RWPE1 (cell line): ENCODE results near the gene UTP3.

ENCODE experiments used
- CTCF ChIA-PET: fragments of 350-600 bp; sonication (Branson Sonifier 250); formaldehyde crosslinking; extraction: SDS; loops from one replicate; lab custom pipeline; 2021; lab: Yijun Ruan, JAX
- POLR2A ChIA-PET: fragments of 400-600 bp; formaldehyde crosslinking; extraction: SDS; loops from one replicate; lab custom pipeline; 2020; ENCODE audit warnings: antibody characterized with exemption; ENCODE audit not compliant: low non-redundant PET; lab: Yijun Ruan, JAX
- DNase-seq: peaks from one replicate; pipeline ENCODE4 v3.0.0; 2012; ENCODE audit warnings: low spot score
- H3K27ac ChIP-seq: fragments of 450-650 bp; 2 replicates; pipeline ENCODE4 v1.5.1; 2017
- TF ChIP-seq, protein P1 (sequence below): fragments of 450-650 bp; conservative IDR thresholded peaks from 2 replicates; pipeline ENCODE4 v1.5.1; 2017; ENCODE audit warnings: low read depth, mild to moderate bottlenecking

UTP3 gene

GRCh38 chr4:70706044-70706461 is 17.7 kb downstream of the UTP3 start:
- ChIA-PET POLR2A (interaction anchor here (0.6 to 1.2 kb wide), 2 partner anchors 15 to 17 kb away, joined by 3 read pairs; no protein-coding TSS in a partner anchor), CTCF (interaction anchor here (0.6 kb wide), 1 partner anchor 305 kb away, joined by 3 read pairs; no protein-coding TSS in a partner anchor)
- DNase-seq = peak; percentile 8
- H3K27ac ChIP-seq = peak overlapping the region; percentile 97
- TF ChIP-seq, protein P1, sequence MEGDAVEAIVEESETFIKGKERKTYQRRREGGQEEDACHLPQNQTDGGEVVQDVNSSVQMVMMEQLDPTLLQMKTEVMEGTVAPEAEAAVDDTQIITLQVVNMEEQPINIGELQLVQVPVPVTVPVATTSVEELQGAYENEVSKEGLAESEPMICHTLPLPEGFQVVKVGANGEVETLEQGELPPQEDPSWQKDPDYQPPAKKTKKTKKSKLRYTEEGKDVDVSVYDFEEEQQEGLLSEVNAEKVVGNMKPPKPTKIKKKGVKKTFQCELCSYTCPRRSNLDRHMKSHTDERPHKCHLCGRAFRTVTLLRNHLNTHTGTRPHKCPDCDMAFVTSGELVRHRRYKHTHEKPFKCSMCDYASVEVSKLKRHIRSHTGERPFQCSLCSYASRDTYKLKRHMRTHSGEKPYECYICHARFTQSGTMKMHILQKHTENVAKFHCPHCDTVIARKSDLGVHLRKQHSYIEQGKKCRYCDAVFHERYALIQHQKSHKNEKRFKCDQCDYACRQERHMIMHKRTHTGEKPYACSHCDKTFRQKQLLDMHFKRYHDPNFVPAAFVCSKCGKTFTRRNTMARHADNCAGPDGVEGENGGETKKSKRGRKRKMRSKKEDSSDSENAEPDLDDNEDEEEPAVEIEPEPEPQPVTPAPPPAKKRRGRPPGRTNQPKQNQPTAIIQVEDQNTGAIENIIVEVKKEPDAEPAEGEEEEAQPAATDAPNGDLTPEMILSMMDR = no peak

DNA sequence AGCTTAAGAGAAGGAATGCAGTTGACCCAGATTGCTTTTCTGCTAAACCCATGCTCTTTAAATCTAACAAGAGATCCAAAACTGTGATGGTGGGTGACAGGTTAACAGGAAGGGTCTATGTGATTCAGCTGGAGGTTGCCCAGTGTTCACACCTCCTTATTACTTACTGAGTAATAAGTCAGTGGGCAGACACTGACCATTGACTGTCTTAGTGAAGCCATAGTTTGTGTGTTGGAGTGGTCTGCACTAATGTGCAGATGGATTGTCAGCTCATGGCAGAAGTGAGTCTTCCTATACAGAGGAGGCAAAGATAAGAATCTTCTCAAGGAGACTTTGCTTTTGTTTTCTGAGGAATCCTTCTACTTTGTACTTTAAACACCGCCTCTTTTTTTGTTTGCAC is 18.2 kb downstream of the UTP3 start:
- CTCF ChIA-PET = interaction anchor here (0.6 kb wide), 1 partner anchor 305 kb away, joined by 3 read pairs; no protein-coding TSS in a partner anchor
- POLR2A ChIA-PET = interaction anchor here (0.6 to 1.2 kb wide), 2 partner anchors 16 to 17 kb away, joined by 3 read pairs; no protein-coding TSS in a partner anchor
- no peak for DNase-seq
- TF ChIP-seq, protein P1 = no peak
- H3K27ac ChIP-seq = no peak overlapping the region

GRCh38 chr4:70709611-70710205 is 21.4 kb downstream of the UTP3 start:
- POLR2A ChIA-PET = no interaction called here
- CTCF ChIA-PET = no interaction called here
- no peak for DNase-seq
- TF ChIP-seq, protein P1 = no peak
- no peak overlapping the region for H3K27ac ChIP-seq

DNA sequence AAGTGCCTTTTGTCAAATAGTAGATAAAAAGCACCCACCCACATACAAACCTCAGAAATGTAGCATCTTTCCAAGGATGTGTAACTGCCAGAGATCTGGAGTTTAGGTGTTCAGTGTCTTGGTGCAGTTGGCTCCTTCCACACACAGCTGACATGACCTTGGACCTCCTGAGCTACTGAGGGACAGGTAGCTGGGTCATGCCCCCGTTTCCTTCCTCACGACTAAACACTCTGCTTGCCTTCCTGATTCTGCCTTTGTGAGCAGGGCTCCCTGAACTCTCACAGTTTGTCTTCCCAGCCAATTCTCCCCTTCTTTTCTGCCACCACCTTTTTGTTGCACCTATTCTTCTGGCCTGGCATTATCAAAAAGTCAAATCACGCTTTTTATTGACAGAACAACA is 23.3 kb downstream of the UTP3 start:
- CTCF ChIA-PET = no interaction called here
- TF ChIP-seq, protein P1 = no peak
- no peak overlapping the region for H3K27ac ChIP-seq
- POLR2A ChIA-PET = no interaction called here
- no peak for DNase-seq

- POLR2A ChIA-PET = no interaction called here
- CTCF ChIA-PET = no interaction called here
- TF ChIP-seq, protein P1 = no peak
- no peak for DNase-seq
- H3K27ac ChIP-seq = no peak overlapping the region
Measured at GRCh38 chr4:70712150-70712549, 23.8 kb downstream of the UTP3 start.

GRCh38 chr4:70712604-70713452 is 24.5 kb downstream of the UTP3 start:
- ChIA-PET POLR2A (no interaction called here), CTCF (no interaction called here)
- DNase-seq = no peak
- TF ChIP-seq, protein P1 = no peak
- no peak overlapping the region for H3K27ac ChIP-seq
